Tibial nerve (tissue), 3 donors: ENCODE results near the gene MND1.

ENCODE experiments used
- POLR2A ChIP-seq, 2 donors: fragments of 450-650 bp; IDR thresholded peaks; one replicate each; pipeline ENCODE4 v1.6.1; 2017; ENCODE audit warnings: antibody characterized with exemption in 2 of 2, mild to moderate bottlenecking in 2 of 2, moderate library complexity in 2 of 2
- TF ChIP-seq, protein P1 (sequence below), 5 experiments: fragments of 200-600 bp in 3 of 5; fragments of 450-650 bp in 2 of 5; sonication (generic) in 3 of 5; IDR thresholded peaks; one replicate each; pipeline ENCODE4 v1.5.1; 2016 to 2019; ENCODE audit warnings: antibody characterized with exemption in 5 of 5, mild to moderate bottlenecking in 3 of 5, moderate library complexity in 2 of 5

- TF ChIP-seq POLR2A (IDR thresholded peaks at IDR 0.05), result no peak
- TF ChIP-seq, protein P1, sequence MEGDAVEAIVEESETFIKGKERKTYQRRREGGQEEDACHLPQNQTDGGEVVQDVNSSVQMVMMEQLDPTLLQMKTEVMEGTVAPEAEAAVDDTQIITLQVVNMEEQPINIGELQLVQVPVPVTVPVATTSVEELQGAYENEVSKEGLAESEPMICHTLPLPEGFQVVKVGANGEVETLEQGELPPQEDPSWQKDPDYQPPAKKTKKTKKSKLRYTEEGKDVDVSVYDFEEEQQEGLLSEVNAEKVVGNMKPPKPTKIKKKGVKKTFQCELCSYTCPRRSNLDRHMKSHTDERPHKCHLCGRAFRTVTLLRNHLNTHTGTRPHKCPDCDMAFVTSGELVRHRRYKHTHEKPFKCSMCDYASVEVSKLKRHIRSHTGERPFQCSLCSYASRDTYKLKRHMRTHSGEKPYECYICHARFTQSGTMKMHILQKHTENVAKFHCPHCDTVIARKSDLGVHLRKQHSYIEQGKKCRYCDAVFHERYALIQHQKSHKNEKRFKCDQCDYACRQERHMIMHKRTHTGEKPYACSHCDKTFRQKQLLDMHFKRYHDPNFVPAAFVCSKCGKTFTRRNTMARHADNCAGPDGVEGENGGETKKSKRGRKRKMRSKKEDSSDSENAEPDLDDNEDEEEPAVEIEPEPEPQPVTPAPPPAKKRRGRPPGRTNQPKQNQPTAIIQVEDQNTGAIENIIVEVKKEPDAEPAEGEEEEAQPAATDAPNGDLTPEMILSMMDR (IDR thresholded peaks at IDR 0.05), result no peak
Observed at GRCh38 chr4:153409924-153410501, 65.5 kb downstream of the MND1 start.
